GM23338 (cell line): ENCODE measurements around the gene KCNN3. TPM values are rescaled to one million over a fixed set of nuclear protein-coding genes. Genes with fewer than 3 reads are reported as not detected.

Experiments used
- ATAC-seq: fragments of 200-7000 bp; cut with Tn5 transposase; 3 replicates; pipeline ENCODE4 v1.9.1; 2020
- DNase-seq: peaks from one replicate; pipeline ENCODE4 v3.0.0-alpha.2; 2015; ENCODE audit warnings: low spot score
- H2AFZ ChIP-seq: fragments of 200-600 bp; sonication (generic); 2 replicates; pipeline ENCODE4 v1.8.0; 2016; ENCODE audit warnings: antibody characterized with exemption, mild to moderate bottlenecking, moderate library complexity
- H3F3A ChIP-seq: fragments of 200-600 bp; sonication (generic); replicated peaks from 2 replicates; pipeline ENCODE4 v1.8.0; 2017; ENCODE audit warnings: antibody characterized with exemption, mixed run types, low read depth
- H3K27ac ChIP-seq: fragments of 200-600 bp; sonication (generic); 2 replicates; pipeline ENCODE4 v1.6.1; 2016; ENCODE audit warnings: low read depth
- H3K27me3 ChIP-seq: fragments of 200-600 bp; sonication (generic); 2 replicates; pipeline ENCODE4 v1.8.0; 2016; ENCODE audit warnings: mild to moderate bottlenecking, mixed run types, moderate library complexity; ENCODE audit not compliant: insufficient read depth
- H3K36me3 ChIP-seq: fragments of 200-600 bp; sonication (generic); 2 replicates; pipeline ENCODE4 v1.8.0; 2016; ENCODE audit warnings: mild to moderate bottlenecking; ENCODE audit not compliant: insufficient read depth
- H3K4me1 ChIP-seq: fragments of 200-600 bp; sonication (generic); 2 replicates; pipeline ENCODE4 v1.8.0; 2016; ENCODE audit warnings: mild to moderate bottlenecking, moderate library complexity; ENCODE audit not compliant: insufficient read depth
- H3K4me2 ChIP-seq: fragments of 200-600 bp; sonication (generic); 2 replicates; pipeline ENCODE4 v1.7.1; 2017; ENCODE audit warnings: mixed run types
- H3K4me3 ChIP-seq: fragments of 200-600 bp; sonication (generic); 2 replicates; pipeline ENCODE4 v1.6.1; 2016; ENCODE audit warnings: mixed run types
- H3K79me2 ChIP-seq: fragments of 200-600 bp; sonication (generic); replicated peaks from 2 replicates; pipeline ENCODE4 v1.8.0; 2017; ENCODE audit warnings: mild to moderate bottlenecking; ENCODE audit not compliant: insufficient read depth
- H3K9me2 ChIP-seq: fragments of 200-600 bp; sonication (generic); 2 replicates; pipeline ENCODE4 v1.8.0; 2017; ENCODE audit not compliant: insufficient read depth
- H4K20me1 ChIP-seq: fragments of 200-600 bp; sonication (generic); replicated peaks from 2 replicates; pipeline ENCODE4 v1.8.0; 2017; ENCODE audit warnings: mild to moderate bottlenecking; ENCODE audit not compliant: insufficient read depth
- H3K27ac Mint-ChIP-seq: 2 replicates; pipeline ENCODE4 v1.8.0; 2020; ENCODE audit warnings: inconsistent platforms, mild to moderate bottlenecking, moderate library complexity, mixed read lengths
- H3K27me3 Mint-ChIP-seq: 3 replicates; pipeline ENCODE4 v1.8.0; 2022; ENCODE audit warnings: low read depth, mild to moderate bottlenecking, moderate library complexity, mixed read lengths, inconsistent platforms; ENCODE audit not compliant: insufficient read depth, poor library complexity
- H3K36me3 Mint-ChIP-seq: 3 replicates; pipeline ENCODE4 v1.8.0; 2021; ENCODE audit warnings: low read depth, mild to moderate bottlenecking, inconsistent platforms, moderate library complexity, mixed read lengths
- H3K4me1 Mint-ChIP-seq: 3 replicates; pipeline ENCODE4 v1.8.0; 2020; ENCODE audit warnings: mild to moderate bottlenecking, inconsistent platforms, mixed read lengths
- H3K4me3 Mint-ChIP-seq: 3 replicates; pipeline ENCODE4 v1.8.0; 2021; ENCODE audit warnings: moderate library complexity, mild to moderate bottlenecking, inconsistent platforms, mixed read lengths
- H3K9me3 Mint-ChIP-seq: 3 replicates; pipeline ENCODE4 v1.8.0; 2020; ENCODE audit warnings: moderate library complexity, mild to moderate bottlenecking, inconsistent platforms, mixed read lengths
- CREB1 ChIP-seq: fragments of 250-450 bp; sonication (Bioruptor Pico); IDR thresholded peaks from 2 replicates; pipeline ENCODE4 v1.5.0; 2020; ENCODE audit warnings: low read depth, mild to moderate bottlenecking, moderate library complexity
- ETS1 ChIP-seq: IDR thresholded peaks from 2 replicates; pipeline ENCODE4 v1.6.1; 2016; ENCODE audit warnings: antibody characterized with exemption
- EZH2 ChIP-seq: fragments of 200-600 bp; sonication (generic); IDR thresholded peaks from one replicate; pipeline ENCODE4 v1.8.0; 2017; ENCODE audit warnings: antibody characterized with exemption, mild to moderate bottlenecking, low read depth; ENCODE audit not compliant: unreplicated experiment
- JUNB ChIP-seq: IDR thresholded peaks from one replicate; pipeline ENCODE4 v1.6.1; 2016; ENCODE audit warnings: antibody characterized with exemption; ENCODE audit not compliant: unreplicated experiment
- POLR2AphosphoS5 ChIP-seq: IDR thresholded peaks from 2 replicates; pipeline ENCODE4 v1.6.1; 2016; ENCODE audit warnings: antibody characterized with exemption, low read depth
- REST ChIP-seq: IDR thresholded peaks from one replicate; pipeline ENCODE4 v1.6.1; 2018; ENCODE audit warnings: antibody characterized with exemption; ENCODE audit not compliant: unreplicated experiment
- STAT1 ChIP-seq: IDR thresholded peaks from one replicate; pipeline ENCODE4 v1.6.1; 2016; ENCODE audit warnings: antibody characterized with exemption; ENCODE audit not compliant: unreplicated experiment
- ZNF114 ChIP-seq: fragments of 250-450 bp; sonication (Bioruptor Pico); IDR thresholded peaks from 2 replicates; pipeline ENCODE4 v1.5.0; 2020; ENCODE audit warnings: mild to moderate bottlenecking, moderate library complexity
- ZNF331 ChIP-seq: fragments of 250-450 bp; sonication (Bioruptor Pico); IDR thresholded peaks from 2 replicates; pipeline ENCODE4 v1.5.0; 2020; ENCODE audit warnings: low read depth, mild to moderate bottlenecking, moderate library complexity
- ZNF462 ChIP-seq: fragments of 250-450 bp; sonication (Bioruptor Pico); IDR thresholded peaks from 2 replicates; pipeline ENCODE4 v1.5.0; 2020; ENCODE audit warnings: mild to moderate bottlenecking, moderate library complexity
- polyA plus RNA-seq: library from polyadenylated mRNA; unstranded; fragments of >200 nt; fragmentation: Nextera tagmentation; extraction: Ambion mirVana; gene quantifications from 2 replicates; pipeline ENCODE4 v1.2.1, GENCODE V29; 2016
- total RNA-seq: library from RNA; depleted of rRNA; stranded (reverse); fragments of >200 nt; shearing (Covaris generic); gene quantifications from 2 replicates; pipeline ENCODE4 v1.2.3, GENCODE V29; 2014

Gene KCNN3
- total and polyA plus RNA-seq, 2 experiments from 2014 or later = 1.9 to 3.0 TPM

- H2AFZ ChIP-seq = no peak overlapping the region
- peaks cover 33% of the 10 kb centered on the region for H3K4me1 ChIP-seq
- Mint-ChIP-seq H3K27ac (no peak overlapping the region), H3K27me3 (peaks cover 35% of the 10 kb centered on the region), H3K36me3 (no peaks in the 10 kb centered on the region), H3K4me3 (no peak overlapping the region; the same call in 2 of the 3 replicates), H3K9me3 (no peaks in the 10 kb centered on the region; the same call in 2 of the 3 replicates), H3K4me1 (peaks cover 54% of the 10 kb centered on the region)
- H3K4me2 ChIP-seq = peak overlapping the region; percentile 69
- TF ChIP-seq STAT1 (no peak), ZNF114 (no peak)
- no peaks in the 10 kb centered on the region for H4K20me1 ChIP-seq
- H3K36me3 ChIP-seq = no peaks in the 10 kb centered on the region
- no peaks in the 10 kb centered on the region for H3F3A ChIP-seq
- no peak for DNase-seq
- peak overlapping the region; percentile 41 for H3K4me3 ChIP-seq
- H3K27ac ChIP-seq = no peak overlapping the region
- no peaks in the 10 kb centered on the region for H3K79me2 ChIP-seq
- no peak for ATAC-seq
- H3K9me2 ChIP-seq = no peaks in the 10 kb centered on the region
- peaks cover 21% of the 10 kb centered on the region for H3K27me3 ChIP-seq
Measured at GRCh38 chr1:154870734-154871133, 653 bp upstream of the KCNN3 start.

- H3F3A ChIP-seq = no peaks in the 10 kb centered on the region
- H3K4me1 ChIP-seq = peaks cover 33% of the 10 kb centered on the region
- Mint-ChIP-seq H3K9me3 (no peaks in the 10 kb centered on the region; the same call in 2 of the 3 replicates), H3K4me3 (peak overlapping the region; percentile 73), H3K4me1 (peaks cover 57% of the 10 kb centered on the region), H3K27ac (no peak overlapping the region), H3K27me3 (peaks cover 33% of the 10 kb centered on the region), H3K36me3 (no peaks in the 10 kb centered on the region)
- H3K27me3 ChIP-seq = peaks cover 21% of the 10 kb centered on the region
- no peaks in the 10 kb centered on the region for H3K79me2 ChIP-seq
- peak overlapping the region; percentile 18; the same call in 1 of the 2 replicates for H2AFZ ChIP-seq
- no peaks in the 10 kb centered on the region for H4K20me1 ChIP-seq
- peak overlapping the region; percentile 76 for H3K4me2 ChIP-seq
- DNase-seq (no peak), ATAC-seq (no peak)
- H3K4me3 ChIP-seq = peak overlapping the region; percentile 49
- no peaks in the 10 kb centered on the region for H3K9me2 ChIP-seq
- no peaks in the 10 kb centered on the region for H3K36me3 ChIP-seq
- H3K27ac ChIP-seq = no peak overlapping the region
- TF ChIP-seq EZH2 = no peak
- no peak for TF ChIP-seq STAT1
- no peak for TF ChIP-seq POLR2AphosphoS5
- no peak for TF ChIP-seq ZNF462 (CRISPR knock-in tag)
- TF ChIP-seq ZNF331 = no peak
- TF ChIP-seq ZNF114 = no peak
- TF ChIP-seq REST = no peak
- TF ChIP-seq JUNB = no peak
- TF ChIP-seq CREB1 (CRISPR knock-in tag) = no peak
- TF ChIP-seq ETS1 = no peak
Measured at GRCh38 chr1:154869351-154870114, 548 bp downstream of the KCNN3 start.
